Lower lobe of right lung (tissue), 2 donors: ENCODE data around the gene SFXN2. TPM values are rescaled to one million over a fixed set of nuclear protein-coding genes. Genes with fewer than 3 reads are reported as not detected.

ENCODE experiments used
- ATAC-seq, 2 donors: fragments of 200-7000 bp; cut with Tn5 transposase; one replicate each; pipeline ENCODE4 v1.9.1; 2020 to 2022; ENCODE audit warnings: mild to moderate bottlenecking in 2 of 2, moderate library complexity in 2 of 2
- DNase-seq: peaks from one replicate; pipeline ENCODE4 v3.0.0-alpha.2; 2020
- H3K27ac ChIP-seq: fragments of 200-600 bp; one replicate; pipeline ENCODE4 v1.8.0; 2022
- H3K27me3 ChIP-seq: fragments of 200-600 bp; one replicate; pipeline ENCODE4 v1.8.0; 2022; ENCODE audit warnings: low read depth
- H3K36me3 ChIP-seq: fragments of 200-600 bp; one replicate; pipeline ENCODE4 v1.8.0; 2022; ENCODE audit warnings: mild to moderate bottlenecking
- H3K4me1 ChIP-seq: fragments of 200-600 bp; one replicate; pipeline ENCODE4 v1.8.0; 2022
- H3K4me3 ChIP-seq: fragments of 200-600 bp; one replicate; pipeline ENCODE4 v1.8.0; 2022; ENCODE audit warnings: mild to moderate bottlenecking
- H3K9me3 ChIP-seq: fragments of 200-600 bp; one replicate; pipeline ENCODE4 v1.8.0; 2022
- intact Hi-C: fragments of 100-400 bp; cut with DNase I; formaldehyde crosslinking; loops from one replicate; pipeline ENCODE4 v1.11.0; 2022
- total RNA-seq: library from RNA; stranded (reverse); fragmentation: NEBNext Ultra II Directional; extraction: Animal tissue kit (Norgen Biotek cat#: 25700); gene quantifications from one replicate; pipeline ENCODE4 v1.2.1, GENCODE V29; 2021
- TF ChIP-seq, protein P1 (sequence below): fragments of 200-600 bp; IDR thresholded peaks from one replicate; pipeline ENCODE4 v1.8.0; 2022; ENCODE audit warnings: antibody characterized with exemption, mild to moderate bottlenecking
- donor health status: DM: no; HTN: yes; CAD: no; lungs with severe emphysema.

Gene SFXN2
- total RNA-seq, 1 donor from 2014 or later = 10.0 TPM

DNA sequence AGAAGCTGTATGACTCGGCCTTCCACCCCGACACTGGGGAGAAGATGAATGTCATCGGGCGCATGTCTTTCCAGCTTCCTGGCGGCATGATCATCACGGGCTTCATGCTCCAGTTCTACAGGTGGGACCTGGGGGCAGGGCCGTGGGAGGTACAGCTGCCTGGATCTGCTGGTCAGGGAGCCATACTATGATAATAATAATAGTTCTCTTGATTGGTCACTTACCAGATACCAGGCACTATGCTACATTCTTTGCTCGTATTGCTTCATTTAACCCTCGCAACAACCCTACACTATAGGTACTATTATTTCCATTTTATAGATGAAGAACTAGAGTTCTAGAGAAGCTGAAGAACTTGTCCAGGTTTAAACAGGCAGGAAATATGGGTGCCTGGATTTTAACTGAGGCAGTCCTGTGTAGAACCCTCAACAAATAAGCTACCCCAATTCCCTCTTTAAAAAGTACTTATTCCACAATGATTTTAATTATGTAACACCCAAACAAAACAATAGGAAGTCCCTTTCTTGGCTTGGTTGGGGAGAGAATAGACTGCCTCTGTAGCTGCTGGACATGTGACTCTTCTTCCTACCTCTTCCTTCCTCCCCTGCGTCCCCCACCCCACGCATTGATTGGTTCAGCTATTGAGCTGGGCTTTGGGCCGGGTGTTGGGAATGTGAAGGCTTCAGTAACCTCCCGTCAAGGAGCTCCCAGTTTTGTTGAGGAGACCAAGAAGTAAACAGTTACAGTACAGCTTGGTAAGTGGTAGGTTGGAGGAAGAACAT lies 12.8 kb downstream of the SFXN2 start:
- intact Hi-C loops = no loop called here
- TF ChIP-seq, protein P1, sequence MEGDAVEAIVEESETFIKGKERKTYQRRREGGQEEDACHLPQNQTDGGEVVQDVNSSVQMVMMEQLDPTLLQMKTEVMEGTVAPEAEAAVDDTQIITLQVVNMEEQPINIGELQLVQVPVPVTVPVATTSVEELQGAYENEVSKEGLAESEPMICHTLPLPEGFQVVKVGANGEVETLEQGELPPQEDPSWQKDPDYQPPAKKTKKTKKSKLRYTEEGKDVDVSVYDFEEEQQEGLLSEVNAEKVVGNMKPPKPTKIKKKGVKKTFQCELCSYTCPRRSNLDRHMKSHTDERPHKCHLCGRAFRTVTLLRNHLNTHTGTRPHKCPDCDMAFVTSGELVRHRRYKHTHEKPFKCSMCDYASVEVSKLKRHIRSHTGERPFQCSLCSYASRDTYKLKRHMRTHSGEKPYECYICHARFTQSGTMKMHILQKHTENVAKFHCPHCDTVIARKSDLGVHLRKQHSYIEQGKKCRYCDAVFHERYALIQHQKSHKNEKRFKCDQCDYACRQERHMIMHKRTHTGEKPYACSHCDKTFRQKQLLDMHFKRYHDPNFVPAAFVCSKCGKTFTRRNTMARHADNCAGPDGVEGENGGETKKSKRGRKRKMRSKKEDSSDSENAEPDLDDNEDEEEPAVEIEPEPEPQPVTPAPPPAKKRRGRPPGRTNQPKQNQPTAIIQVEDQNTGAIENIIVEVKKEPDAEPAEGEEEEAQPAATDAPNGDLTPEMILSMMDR = no peak
- Histone ChIP-seq H3K36me3 (peaks cover 21% of the 10 kb centered on the region), H3K4me1 (peaks cover 15% of the 10 kb centered on the region), H3K9me3 (no peaks in the 10 kb centered on the region), H3K27me3 (no peaks in the 10 kb centered on the region), H3K27ac (peak overlapping the region; percentile 8), H3K4me3 (peak overlapping the region; percentile 20)
- ATAC-seq (no peak), DNase-seq (no peak)

DNA sequence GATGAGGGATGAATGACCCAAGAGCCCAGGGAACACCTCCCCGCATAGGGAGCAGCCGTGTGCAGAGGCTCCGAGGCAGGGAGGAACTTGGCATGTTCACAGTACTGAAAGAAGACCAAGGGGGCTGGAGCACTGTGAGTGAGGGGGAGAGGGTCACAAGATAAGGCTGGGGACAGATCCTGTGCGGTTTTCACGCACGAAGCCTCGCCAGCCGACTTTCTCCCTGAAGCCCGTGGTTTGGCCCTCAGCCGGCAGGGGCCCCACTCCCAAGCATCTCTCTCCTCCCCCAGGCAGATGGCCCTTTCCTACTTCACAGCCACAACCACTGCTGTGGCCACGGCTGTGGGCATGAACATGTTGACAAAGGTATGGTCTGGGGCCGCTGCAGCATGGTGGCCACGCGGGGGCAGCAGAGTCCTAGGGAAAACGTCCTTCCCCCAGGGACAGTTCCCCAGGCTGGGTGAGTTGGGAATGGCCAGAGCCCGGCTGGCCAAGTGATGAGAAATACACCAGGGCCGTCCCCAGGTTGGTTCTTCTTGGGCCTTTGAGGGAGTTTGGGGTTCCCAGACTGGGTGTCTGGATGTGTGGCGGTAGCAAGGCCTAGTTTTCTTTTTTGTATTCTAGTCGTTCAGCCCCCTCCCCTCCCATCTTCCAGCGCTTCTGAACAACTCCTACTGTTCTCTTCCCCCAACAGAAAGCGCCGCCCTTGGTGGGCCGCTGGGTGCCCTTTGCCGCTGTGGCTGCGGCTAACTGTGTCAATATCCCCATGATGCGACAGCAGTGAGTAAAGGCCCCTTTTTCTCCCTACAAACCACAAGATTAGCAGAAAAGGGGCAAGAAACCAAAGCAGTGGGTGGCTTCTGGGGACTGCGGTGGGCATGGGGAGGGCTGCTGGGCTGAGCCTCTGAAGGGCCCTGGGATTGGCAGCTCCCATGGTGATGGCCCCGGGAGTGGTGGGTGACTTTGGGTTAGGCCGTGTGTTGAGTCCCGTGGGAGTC lies 14.9 kb downstream of the SFXN2 start:
- Histone ChIP-seq H3K27me3 (no peaks in the 10 kb centered on the region), H3K9me3 (no peaks in the 10 kb centered on the region), H3K36me3 (peaks cover 39% of the 10 kb centered on the region), H3K27ac (no peak overlapping the region), H3K4me1 (peaks cover 15% of the 10 kb centered on the region), H3K4me3 (no peak overlapping the region)
- intact Hi-C loops = no loop called here
- ATAC-seq = peak; percentile 94 to 95
- TF ChIP-seq, protein P1 = peak; percentile 98
- DNase-seq = peak; percentile 88

DNA sequence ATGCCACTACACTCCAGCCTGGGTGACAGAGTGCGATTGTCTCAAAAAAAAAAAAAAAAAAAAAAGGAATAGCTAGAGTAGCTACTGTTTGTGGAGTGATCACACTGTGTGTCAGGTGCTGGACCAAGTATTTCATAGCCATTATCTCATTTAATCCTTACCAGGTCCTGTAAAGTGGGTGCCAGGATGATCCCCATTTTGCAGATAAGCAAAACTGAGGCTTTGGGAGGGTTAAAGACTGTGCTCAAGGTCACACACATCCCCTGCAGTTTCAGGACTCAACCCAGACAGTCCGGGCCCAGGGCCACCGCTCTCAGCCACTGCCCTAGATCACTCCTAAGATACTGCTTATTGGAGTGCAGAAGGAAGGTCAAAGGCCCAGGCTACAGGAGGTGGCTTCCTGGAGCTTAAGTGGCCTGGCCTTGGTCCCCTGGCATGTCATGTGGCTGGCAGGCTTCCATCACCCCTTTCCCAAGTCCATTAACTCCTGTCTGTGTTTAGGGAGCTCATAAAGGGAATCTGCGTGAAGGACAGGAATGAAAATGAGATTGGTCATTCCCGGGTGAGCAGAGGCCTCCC lies 16.9 kb downstream of the SFXN2 start:
- Histone ChIP-seq H3K4me1 (peaks cover 15% of the 10 kb centered on the region), H3K27me3 (no peaks in the 10 kb centered on the region), H3K9me3 (no peaks in the 10 kb centered on the region), H3K36me3 (peaks cover 41% of the 10 kb centered on the region), H3K4me3 (no peak overlapping the region), H3K27ac (no peak overlapping the region)
- TF ChIP-seq, protein P1 = no peak
- intact Hi-C loops = no loop called here
- ATAC-seq = no peak
- DNase-seq = no peak

DNA sequence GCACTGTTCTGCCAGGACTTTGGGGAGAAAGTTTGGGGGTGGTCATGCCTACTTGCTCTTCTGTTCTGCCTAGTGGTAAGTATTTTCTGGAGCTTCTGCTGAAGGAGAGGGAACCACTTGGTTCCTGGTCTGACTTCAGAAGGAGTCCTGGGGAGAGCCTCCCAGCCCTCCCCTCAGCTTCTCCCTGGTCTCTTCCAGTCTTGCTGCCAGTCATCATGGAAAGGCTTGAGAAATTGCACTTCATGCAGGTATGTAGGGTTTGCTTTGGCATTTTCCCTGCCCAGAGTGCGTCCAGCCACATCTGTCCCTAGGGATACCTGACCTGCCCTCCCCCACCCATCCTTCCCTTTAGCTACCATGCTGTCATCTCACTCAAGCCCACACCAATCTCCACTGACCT lies 18.2 kb downstream of the SFXN2 start:
- DNase-seq (no peak), ATAC-seq (no peak)
- H3K27ac ChIP-seq = no peak overlapping the region
- intact Hi-C loops = no loop called here
- H3K4me3 ChIP-seq = no peak overlapping the region
- H3K36me3 ChIP-seq = peaks cover 37% of the 10 kb centered on the region
- H3K4me1 ChIP-seq = peaks cover 15% of the 10 kb centered on the region
- TF ChIP-seq, protein P1 = no peak
- H3K9me3 ChIP-seq = no peaks in the 10 kb centered on the region
- no peaks in the 10 kb centered on the region for H3K27me3 ChIP-seq

DNA sequence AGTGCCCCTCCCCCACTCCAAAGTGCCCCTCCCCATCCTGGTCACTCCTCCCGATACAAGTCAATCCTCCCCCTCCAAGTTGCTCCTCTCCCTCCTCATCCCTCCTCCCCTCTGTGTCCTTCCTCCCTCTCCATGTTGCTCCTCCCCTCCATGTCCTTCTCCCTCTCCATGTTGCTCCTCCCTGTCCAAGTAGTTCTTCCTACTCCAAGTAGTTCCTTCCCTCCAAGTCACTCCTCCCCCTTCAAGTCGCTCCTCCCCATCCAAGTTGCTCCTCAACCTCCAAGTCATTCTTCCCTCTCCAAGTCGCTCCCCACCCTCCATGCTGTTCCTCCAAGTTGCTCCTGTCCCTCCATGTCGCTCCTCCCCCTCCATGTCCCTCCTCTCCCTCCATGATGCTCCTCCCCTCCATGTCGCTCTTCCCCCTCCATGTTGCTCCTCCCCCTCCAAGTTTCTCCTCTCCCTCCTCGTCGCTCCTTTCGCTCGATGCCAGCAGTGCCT lies 20.7 kb downstream of the SFXN2 start:
- Histone ChIP-seq H3K4me3 (no peak overlapping the region), H3K36me3 (peaks cover 33% of the 10 kb centered on the region), H3K4me1 (peaks cover 9% of the 10 kb centered on the region), H3K27ac (no peak overlapping the region), H3K27me3 (no peaks in the 10 kb centered on the region), H3K9me3 (no peaks in the 10 kb centered on the region)
- intact Hi-C loops = no loop called here
- TF ChIP-seq, protein P1 = no peak
- ATAC-seq (peak; percentile 9 to 22), DNase-seq (no peak)
